NCI-H1694 (cell line): Measurements from ENCODE around the gene PAX8.

Experiments
- DNase-seq: peaks from one replicate; lab custom pipeline; 2025; lab: John Stamatoyannopoulos, UW

Gene PAX8

GRCh38 chr2:113182471-113183260 is 96.1 kb downstream of the PAX8 start:
- DNase-seq, result no peak

- no peak for DNase-seq
These were observed 97.3 kb downstream of the PAX8 start for GRCh38 chr2:113181258-113182051.

GRCh38 chr2:113180131-113180946 is 98.4 kb downstream of the PAX8 start:
- DNase-seq, result no peak

GRCh38 chr2:113179446-113180045 is 99.2 kb downstream of the PAX8 start:
- DNase-seq, result no peak

- DNase-seq, result no peak
These were observed 99.8 kb downstream of the PAX8 start for GRCh38 chr2:113178891-113179290.

GRCh38 chr2:113178069-113178746 is 100.5 kb downstream of the PAX8 start:
- DNase-seq, result no peak

GRCh38 chr2:113176696-113177355 is 101.9 kb downstream of the PAX8 start:
- no peak for DNase-seq

- no peak for DNase-seq
These were observed 102.7 kb downstream of the PAX8 start for GRCh38 chr2:113175736-113176695.

- DNase-seq, result no peak
These were observed 103.6 kb downstream of the PAX8 start for GRCh38 chr2:113175042-113175628.

GRCh38 chr2:113174376-113174750 is 104.4 kb downstream of the PAX8 start:
- DNase-seq, result no peak

- DNase-seq, result no peak
These were observed 105.0 kb downstream of the PAX8 start, which contains the start of gene PSD4 for GRCh38 chr2:113173542-113174375. Gene PSD4, plus strand, starts transcription at chr2:113173971. Its CDS starts 8,486 bp downstream, at chr2:113182457.

GRCh38 chr2:113172721-113173541 is 105.8 kb downstream of the PAX8 start:
- no peak for DNase-seq

GRCh38 chr2:113171334-113172075 is 107.2 kb downstream of the PAX8 start:
- DNase-seq, result no peak

- DNase-seq, result no peak
These were observed 109.1 kb downstream of the PAX8 start for GRCh38 chr2:113169586-113169985.

- no peak for DNase-seq
These were observed 109.7 kb downstream of the PAX8 start for GRCh38 chr2:113169002-113169530.

- no peak for DNase-seq
These were observed 110.8 kb downstream of the PAX8 start for GRCh38 chr2:113167962-113168340.
